G401.6 (cell line): ENCODE results near the gene MTF1.

Source experiments
- FAIRE-seq: peaks from 2 replicates; lab custom pipeline; 2012; peaks lifted over from hg19 to GRCh38; lab: Jason Lieb, UNC

Gene MTF1

GRCh38 chr1:37828410-37829074, 30.9 kb downstream of the MTF1 start:
- no peak for FAIRE-seq

DNA sequence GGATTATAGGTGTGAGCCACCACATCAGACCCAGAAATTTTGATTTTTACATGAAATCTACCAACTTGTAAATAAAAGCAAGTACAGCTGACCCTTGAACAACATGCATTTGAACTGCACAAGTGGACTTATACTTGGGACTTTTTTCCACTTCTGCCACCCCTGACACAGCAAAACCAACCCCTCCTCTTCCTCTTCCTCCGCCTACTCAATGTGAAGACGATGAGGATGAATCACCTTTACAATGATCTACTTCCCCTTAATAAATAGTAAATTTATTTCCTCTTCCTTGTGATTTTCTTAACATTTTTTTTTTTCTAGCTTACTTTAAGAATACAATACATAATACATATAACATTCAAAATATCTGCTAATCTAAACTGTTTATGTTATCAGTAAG, 33.9 kb downstream of the MTF1 start:
- no peak for FAIRE-seq

DNA sequence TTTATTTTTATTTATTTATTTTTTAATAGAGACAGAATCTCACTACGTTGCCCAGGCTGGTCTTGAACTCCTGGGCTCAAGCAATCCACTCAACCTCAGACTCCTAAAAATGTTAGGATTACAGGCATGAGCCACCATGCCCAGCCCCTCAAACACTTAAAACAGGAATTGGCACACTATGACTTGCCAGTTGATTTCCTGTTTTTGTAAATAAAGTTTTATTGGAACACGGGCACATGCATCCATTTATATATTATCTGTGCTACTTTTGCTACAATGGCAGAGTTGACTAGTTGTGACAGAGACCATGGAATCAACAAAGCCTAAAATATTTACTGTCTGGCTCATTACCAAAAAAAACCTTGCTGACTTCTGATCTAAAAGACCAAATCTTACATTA, 35.4 kb downstream of the MTF1 start:
- no peak for FAIRE-seq

DNA sequence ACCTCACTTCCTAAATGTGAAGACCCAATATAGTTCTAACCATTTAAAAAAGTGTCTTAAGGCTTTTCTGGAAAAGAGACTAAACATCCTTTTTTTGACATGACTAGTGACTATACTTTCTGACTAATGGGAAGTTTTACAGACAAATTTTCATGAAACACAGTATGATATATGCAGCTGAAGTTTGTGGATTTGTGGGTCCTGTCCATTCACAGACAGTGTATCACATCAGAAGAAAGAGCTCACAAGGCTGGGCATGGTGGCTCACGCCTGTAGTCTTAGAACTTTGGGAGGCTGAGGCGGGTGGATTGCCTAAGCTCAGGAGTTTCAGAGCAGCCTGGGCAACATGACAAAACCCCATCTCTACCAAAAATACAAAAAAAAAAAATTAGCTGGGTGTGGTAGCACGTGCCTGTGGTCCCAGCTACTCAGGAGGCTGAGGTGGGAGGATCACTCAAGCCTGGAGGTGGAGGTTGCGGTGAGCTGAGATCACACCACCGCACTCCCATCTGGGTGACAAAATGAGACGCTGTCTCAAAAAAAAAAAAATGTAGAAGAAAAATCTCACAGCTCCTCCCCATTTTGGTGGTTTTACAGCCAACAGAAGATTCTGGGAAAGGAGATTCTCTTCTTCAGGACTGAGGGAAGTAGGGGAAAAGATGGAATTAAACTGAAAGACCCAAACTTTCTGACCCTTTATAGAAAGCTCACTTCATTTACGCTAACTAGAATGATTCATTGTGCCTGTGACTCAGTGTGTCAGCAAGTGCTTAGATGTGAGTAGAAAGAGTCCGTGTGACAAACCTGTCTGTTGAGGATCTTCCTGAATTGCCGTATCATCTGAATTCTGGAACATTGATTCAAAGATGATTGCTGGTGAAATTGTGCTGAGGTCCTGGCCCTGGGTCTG, 36.2 kb downstream of the MTF1 start:
- FAIRE-seq: no peak

DNA sequence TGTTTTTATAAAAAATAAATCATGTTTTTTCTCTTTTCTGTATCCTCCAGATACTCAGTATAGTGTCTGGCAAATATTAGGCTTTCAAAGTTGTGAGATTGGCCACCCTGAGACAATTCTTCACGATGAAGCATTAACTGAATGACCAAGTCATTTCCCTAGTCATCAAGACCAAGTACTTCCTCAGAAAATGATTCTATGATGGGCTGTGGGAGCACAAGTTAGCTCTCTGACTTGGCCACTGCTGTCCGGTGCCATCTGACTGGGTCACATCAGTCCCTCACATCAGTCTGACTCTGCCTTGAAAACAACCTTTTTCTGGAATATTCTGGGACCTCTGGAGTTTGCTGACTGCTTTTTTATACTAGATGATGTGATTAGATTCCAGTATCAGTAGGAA, 37.9 kb downstream of the MTF1 start:
- FAIRE-seq: no peak

- no peak for FAIRE-seq
These were observed 41.9 kb downstream of the MTF1 start for GRCh38 chr1:37817481-37817880.

DNA sequence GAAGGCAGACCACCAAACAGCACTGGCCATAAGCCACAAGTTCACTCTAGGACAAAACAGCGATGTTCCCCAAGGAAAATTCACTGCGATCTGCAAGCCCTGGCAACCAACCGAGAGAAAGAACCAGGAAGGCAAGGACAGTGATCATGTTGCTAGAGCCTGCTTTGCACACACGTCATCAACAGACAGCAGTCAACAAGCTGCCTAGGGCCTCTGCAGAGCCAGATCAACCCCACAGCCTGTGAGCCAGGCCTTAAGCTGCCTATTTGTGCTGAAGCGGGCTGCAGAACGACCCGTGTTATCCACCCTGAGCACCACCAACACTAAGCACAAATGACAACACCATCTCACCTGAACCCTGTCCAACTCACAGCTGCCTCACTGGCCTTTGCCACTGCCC, 45.1 kb downstream of the MTF1 start:
- FAIRE-seq: no peak

GRCh38 chr1:37813529-37814145, 45.8 kb downstream of the MTF1 start:
- FAIRE-seq: no peak

DNA sequence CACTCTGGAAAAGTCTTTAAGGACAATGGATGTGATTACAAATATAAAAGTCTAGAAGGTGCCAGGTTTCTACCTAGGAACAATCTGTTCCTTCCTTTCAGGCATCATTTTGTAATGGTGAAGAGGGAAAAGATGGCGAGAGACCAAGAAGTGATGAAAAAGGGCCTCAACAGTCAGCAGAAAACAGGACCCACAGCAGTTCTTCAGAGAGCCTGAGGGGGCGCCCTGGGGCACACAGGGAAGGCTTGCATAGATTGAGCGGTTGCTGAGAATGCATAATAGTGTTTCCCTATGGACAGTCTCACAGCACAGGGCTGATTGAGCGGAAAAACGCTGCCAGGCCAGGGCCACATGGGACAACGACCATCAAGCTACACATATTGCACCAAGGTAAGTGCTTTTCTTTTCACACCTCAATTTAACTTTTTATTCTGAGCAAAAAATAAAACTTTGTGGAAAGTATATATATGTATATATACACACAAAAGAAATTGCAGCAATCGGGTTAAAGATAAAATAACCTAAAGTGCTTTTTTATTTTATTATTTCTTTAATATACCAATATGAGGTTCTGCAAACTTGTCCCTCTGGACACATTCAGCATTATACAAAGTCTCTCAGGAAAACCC, 48.3 kb downstream of the MTF1 start:
- FAIRE-seq: peak; percentile 93

- no peak for FAIRE-seq
These were observed 49.5 kb downstream of the MTF1 start for GRCh38 chr1:37809942-37810341.

DNA sequence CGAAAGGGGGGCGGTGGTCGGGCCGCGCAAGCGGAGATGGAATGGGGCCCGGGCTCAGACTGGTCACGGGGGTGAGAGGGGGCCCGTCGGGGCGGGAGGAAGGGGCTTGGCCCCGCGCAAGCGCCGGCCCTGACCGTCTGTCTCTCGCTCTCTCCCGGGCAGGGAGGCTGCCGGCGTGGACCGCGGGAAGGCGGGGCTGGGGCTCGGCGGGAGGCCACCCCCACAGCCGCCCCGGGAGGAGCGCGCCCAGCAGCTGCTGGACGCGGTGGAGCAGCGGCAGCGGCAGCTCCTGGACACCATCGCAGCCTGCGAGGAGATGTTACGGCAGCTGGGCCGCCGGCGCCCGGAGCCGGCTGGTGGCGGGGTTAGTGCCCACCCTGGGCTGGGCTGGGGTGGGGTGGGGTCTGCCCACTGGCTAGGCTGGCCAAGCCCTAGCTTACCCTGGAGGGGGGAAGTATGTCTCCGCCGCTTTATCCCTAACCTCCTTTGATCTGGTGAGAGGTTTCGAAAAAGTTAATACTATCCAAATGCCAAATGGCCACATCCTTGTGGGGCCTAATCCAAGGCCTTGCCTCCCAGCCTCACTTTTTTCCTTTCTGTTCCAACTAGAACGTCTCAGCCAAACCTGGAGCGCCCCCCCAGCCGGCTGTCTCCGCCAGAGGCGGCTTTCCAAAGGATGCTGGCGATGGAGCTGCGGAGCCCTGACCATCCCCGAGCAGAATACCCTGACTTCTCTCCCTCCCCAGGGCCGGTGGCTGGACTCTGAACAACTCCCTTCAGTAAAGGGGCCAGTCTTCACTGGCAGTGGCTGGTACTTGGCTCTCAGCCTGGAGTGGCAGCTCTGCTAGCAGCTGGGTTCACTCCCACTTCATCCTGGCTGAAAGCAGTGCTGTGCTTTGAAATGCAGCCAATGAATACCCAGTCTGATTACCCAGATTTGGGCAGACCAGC, 50.7 kb downstream of the MTF1 start:
- FAIRE-seq: no peak

DNA sequence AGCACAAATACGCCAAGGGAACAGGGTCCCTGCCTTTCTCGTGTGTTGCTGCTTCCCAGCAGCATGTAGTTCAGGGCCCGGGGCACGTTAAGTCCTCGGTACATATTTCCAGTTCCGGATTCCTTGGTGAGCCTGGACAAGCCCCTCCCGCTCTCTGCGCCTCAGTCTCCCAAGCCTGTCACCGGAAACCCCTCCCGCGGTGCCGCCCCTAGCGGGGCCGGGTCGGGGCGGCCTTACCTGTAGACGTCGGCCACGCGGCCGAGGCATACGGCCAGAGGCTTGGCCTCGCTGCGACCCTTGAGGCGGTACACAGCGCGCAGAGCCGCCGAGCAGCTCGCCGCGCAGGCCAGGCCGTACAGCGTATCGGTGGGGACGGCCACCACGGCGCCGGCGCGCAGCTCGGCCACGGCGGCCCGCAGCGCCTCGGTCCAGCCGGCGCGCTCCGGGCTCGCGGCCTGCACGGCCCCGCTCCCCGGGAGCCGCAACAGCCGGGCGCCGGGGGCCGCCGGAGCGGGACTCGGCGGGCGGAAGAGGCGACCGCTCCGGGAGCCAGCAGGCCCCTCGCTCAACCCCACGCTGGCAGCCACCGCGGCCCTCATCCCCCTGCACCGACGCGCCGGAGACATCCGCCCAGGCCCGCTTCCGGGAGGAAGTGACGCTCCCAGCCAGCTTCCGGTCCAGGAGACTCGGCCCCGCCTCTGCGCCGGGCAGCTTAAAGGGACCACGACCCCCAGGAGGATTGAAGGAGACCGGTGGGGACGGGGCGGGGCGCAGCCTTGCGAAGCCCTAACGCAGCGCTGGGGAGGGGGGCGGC, 51.6 kb downstream of the MTF1 start, which contains the start of the genes C1orf122 and YRDC:
TSS of gene C1orf122 (plus strand) at position 236 of the 814 bp plus-strand sequence. CDS start 615 bp downstream, outside the sequence.
TSS of gene YRDC (minus strand) at position 654 of the 814 bp plus-strand sequence. CDS start at position 626, 28 bp downstream.
- no peak for FAIRE-seq

DNA sequence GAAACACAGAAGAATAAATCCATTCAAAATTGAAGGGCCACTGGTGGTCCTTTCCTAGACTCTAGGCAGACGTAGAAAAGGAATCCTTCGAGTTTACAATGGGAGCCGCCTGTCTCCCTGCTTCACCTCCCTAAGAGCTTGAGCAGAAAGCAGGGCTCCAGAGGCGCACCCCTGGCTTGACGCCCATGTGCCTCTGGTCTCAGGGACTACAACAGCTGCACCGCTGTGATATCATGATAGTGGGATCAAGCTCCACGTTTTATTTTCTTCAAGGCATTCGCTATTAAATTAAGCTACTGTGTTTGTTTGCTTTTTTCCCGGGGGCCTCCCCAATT, 52.2 kb downstream of the MTF1 start:
- no peak for FAIRE-seq

DNA sequence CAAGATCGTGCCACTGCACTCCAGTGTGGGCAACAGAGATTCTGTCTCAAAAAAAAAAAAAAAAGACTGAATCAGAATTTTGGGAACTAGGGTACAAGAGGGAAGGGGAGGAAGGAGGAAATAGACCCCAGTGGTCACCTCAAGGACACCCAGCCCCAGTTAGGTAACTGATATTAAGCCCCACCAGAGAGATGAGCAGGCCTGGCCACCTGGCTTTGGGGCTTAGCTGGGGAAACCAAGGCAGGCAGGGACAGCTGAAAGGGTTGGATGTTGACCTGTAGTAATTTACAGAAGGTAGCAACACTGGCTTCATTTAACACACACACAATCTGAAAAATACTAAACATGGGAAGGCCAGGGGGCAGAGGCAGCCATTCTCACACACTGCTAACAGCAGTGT, 57.0 kb downstream of the MTF1 start:
- FAIRE-seq: no peak

- no peak for FAIRE-seq
These were observed 61.5 kb downstream of the MTF1 start for GRCh38 chr1:37797750-37798345.

GRCh38 chr1:37795340-37796125, 63.9 kb downstream of the MTF1 start:
- no peak for FAIRE-seq

DNA sequence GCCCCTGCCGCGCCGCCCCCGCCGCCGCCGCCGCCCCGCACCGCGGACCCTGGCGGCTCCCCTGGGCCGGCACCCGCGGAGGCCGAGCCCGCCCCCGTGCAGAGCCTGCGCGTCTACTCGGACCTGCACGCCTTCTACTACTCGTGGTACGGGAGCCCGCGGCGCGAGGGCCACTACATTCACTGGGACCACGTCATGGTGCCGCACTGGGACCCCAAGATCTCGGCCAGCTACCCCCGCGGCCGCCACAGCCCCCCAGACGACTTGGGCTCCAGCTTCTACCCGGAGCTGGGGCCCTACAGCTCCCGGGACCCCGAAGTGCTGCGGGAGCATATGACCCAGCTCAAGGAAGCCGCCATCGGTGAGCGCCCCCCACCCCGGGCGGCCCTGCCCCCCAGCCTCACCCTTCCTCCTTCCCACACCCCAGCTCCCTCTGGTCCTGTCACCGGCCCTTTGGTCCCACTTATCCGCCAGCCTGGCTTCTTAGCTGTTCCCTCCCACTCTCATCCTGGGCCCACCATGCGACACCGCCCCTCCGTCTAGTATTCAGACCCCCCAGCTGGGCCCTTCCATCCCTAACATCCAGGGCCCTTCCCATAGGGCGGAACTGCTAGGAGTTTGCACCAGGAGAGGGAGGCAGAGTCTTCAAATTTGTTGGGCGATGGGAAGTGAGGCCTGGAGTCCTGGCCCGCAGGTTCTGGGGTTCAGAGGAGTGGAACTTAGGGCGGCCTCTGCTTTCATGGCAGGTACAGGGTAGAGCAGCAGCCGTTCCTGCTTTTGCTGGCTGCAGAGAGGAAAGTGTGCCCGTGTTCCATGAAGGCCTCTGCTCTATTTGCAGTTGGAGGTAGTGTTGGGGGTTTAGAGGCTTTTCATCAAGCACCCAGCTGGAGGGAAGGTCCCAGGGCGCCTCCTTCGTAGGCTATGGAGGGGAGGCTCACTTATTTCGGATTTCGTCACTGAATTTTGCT, 64.7 kb downstream of the MTF1 start:
- FAIRE-seq: no peak

DNA sequence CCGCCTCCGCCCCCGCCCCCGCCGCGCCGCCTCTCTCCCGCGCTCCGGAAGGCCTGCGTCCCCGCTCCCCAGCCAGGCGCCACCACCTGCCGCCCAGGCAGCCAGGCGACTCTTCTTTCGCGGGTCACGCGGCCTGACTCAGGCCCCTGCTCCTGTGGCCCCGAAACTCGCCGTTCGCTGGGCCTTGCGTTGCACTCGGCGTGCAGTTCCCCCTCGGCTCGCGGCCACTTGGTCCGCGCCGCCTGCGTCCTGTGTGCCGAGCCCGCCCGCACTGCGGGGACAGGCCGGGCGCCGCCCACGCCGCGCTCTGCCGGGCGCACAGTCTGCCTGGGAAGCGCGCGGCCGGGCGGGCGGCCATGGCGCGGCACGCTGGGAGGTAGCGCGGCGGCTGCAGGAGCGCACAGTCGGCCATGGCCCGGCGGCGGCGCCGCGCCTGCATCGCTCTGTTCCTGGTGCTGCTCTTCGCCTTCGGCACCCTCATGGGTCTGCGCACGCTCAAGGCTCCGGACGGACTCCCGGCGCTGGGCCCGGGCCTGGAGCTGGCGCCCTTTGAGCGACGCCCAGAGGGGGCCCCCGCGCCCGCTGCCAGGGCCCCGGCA, 65.5 kb downstream of the MTF1 start, which contains the start of gene MANEAL:
TSS of gene MANEAL (plus strand) at position 75 of the 599 bp plus-strand sequence. CDS start at position 411, 336 bp downstream.
- no peak for FAIRE-seq
